SK-N-SH treated with all-trans-retinoic acid at 6 μM for 48 hours (cell line): ENCODE results near the gene ZNF831.

Experiments
- OSR1 ChIP-seq: fragments of 250-450 bp; sonication (Bioruptor Pico); IDR thresholded peaks from 2 replicates; pipeline ENCODE4 v1.8.0; 2022; ENCODE audit warnings: moderate library complexity, mild to moderate bottlenecking, inconsistent platforms
- RARB ChIP-seq: fragments of 250-450 bp; sonication (Bioruptor Pico); IDR thresholded peaks from 2 replicates; pipeline ENCODE4 v1.8.0; 2021; ENCODE audit warnings: mild to moderate bottlenecking, moderate library complexity
- TCF4 ChIP-seq: fragments of 250-450 bp; sonication (Bioruptor Pico); IDR thresholded peaks from 2 replicates; pipeline ENCODE4 v1.8.0; 2021; ENCODE audit warnings: mild to moderate bottlenecking, moderate library complexity, borderline replicate concordance
- ZFP3 ChIP-seq: fragments of 250-450 bp; sonication (Bioruptor Pico); IDR thresholded peaks from 2 replicates; pipeline ENCODE4 v1.5.0; 2020; ENCODE audit warnings: mild to moderate bottlenecking, moderate library complexity
- ZFP30 ChIP-seq: fragments of 450-650 bp; formaldehyde crosslinking; IDR thresholded peaks from 2 replicates; pipeline ENCODE4 v1.5.0; 2022; ENCODE audit warnings: mild to moderate bottlenecking, moderate library complexity
- ZNF70 ChIP-seq: fragments of 450-650 bp; formaldehyde crosslinking; IDR thresholded peaks from 2 replicates; pipeline ENCODE4 v1.5.0; 2020; ENCODE audit warnings: mild to moderate bottlenecking, moderate library complexity
- ZNF8 ChIP-seq: fragments of 450-650 bp; formaldehyde crosslinking; IDR thresholded peaks from 2 replicates; pipeline ENCODE4 v1.5.0; 2020; ENCODE audit warnings: mild to moderate bottlenecking, moderate library complexity
- TF ChIP-seq, protein P1 (sequence below): fragments of 250-450 bp; sonication (Bioruptor Pico); IDR thresholded peaks from 2 replicates; pipeline ENCODE4 v1.8.0; 2020; ENCODE audit warnings: mild to moderate bottlenecking, moderate library complexity, borderline replicate concordance
- TF ChIP-seq, protein P2 (sequence below): fragments of 250-450 bp; sonication (Bioruptor Pico); IDR thresholded peaks from 2 replicates; pipeline ENCODE4 v1.5.1; 2020; ENCODE audit warnings: low read depth, mild to moderate bottlenecking, moderate library complexity

DNA sequence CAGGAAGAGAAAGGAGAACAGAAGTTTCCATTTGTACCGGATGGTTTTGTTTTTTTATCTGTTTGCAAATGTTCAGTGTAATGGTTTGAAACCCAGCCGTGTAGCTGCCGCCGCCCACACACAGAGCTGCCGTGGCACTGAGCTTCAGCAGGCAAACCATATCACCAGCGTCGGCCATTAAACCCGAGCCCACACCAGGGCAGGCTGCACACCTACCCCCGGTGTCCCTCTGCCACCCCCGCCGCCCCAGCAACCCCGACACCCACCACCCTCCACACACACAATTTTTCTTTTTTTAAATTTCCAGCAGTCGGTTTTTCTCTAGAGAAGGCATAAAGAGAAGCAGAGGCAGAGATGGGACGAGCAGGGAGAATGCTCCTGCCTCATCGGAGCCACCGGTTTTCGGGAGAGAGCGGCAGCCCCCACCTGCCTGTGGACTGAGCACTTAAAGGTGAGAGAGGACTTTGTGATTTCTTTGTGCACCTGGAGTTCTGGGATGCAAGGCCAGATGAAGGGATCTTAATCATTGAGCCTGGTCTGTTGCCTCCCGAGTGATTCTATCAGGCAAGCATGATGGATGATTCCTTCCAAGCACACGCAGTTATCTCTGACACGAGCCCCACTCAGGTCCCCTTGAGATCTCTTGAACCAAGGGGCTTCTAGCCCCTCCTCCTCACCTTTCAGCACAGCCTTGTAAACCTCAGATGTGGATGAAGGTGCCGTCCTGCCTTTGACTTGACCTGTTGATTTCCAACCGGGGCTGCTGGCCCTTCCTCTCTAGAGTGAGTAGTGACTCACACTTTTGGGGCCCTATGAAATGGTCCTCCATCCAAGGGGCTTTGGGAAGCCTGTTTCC lies 17.5 kb upstream of the ZNF831 start:
- TF ChIP-seq ZFP3 (CRISPR knock-in tag) (no peak), ZFP30 (CRISPR knock-in tag) (no peak), RARB (CRISPR knock-in tag) (no peak), ZNF70 (CRISPR knock-in tag) (no peak), TCF4 (CRISPR knock-in tag) (no peak), OSR1 (no peak), ZNF8 (CRISPR knock-in tag) (no peak)
- TF ChIP-seq, protein P1, sequence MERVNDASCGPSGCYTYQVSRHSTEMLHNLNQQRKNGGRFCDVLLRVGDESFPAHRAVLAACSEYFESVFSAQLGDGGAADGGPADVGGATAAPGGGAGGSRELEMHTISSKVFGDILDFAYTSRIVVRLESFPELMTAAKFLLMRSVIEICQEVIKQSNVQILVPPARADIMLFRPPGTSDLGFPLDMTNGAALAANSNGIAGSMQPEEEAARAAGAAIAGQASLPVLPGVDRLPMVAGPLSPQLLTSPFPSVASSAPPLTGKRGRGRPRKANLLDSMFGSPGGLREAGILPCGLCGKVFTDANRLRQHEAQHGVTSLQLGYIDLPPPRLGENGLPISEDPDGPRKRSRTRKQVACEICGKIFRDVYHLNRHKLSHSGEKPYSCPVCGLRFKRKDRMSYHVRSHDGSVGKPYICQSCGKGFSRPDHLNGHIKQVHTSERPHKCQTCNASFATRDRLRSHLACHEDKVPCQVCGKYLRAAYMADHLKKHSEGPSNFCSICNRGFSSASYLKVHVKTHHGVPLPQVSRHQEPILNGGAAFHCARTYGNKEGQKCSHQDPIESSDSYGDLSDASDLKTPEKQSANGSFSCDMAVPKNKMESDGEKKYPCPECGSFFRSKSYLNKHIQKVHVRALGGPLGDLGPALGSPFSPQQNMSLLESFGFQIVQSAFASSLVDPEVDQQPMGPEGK (CRISPR knock-in tag) = no peak
- TF ChIP-seq, protein P2, sequence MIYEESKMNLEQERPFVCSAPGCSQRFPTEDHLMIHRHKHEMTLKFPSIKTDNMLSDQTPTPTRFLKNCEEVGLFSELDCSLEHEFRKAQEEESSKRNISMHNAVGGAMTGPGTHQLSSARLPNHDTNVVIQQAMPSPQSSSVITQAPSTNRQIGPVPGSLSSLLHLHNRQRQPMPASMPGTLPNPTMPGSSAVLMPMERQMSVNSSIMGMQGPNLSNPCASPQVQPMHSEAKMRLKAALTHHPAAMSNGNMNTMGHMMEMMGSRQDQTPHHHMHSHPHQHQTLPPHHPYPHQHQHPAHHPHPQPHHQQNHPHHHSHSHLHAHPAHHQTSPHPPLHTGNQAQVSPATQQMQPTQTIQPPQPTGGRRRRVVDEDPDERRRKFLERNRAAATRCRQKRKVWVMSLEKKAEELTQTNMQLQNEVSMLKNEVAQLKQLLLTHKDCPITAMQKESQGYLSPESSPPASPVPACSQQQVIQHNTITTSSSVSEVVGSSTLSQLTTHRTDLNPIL (CRISPR knock-in tag) = no peak
